Esophagus squamous epithelium (tissue), 5 donors: ENCODE measurements around the gene MAPK8IP3. TPM values are rescaled to one million over a fixed set of nuclear protein-coding genes. Genes with fewer than 3 reads are reported as not detected.

Source experiments
- DNase-seq: peaks from one replicate; lab custom pipeline; 2025; lab: John Stamatoyannopoulos, UW
- H3K27ac ChIP-seq, 4 donors: fragments of 200-600 bp; sonication (generic); one replicate each; pipeline ENCODE4 v1.5.1; 2016 to 2019; ENCODE audit warnings: mild to moderate bottlenecking in 1 of 4
- H3K27me3 ChIP-seq, 4 donors: fragments of 200-600 bp; sonication (generic); 1 replicate in 3 of 4; 2 replicates in 1 of 4; pipeline versions ENCODE4 v1.5.1 to v1.6.0; 2017 to 2021; ENCODE audit warnings: antibody characterized with exemption in 1 of 4
- H3K36me3 ChIP-seq, 3 donors: fragments of 200-600 bp; sonication (generic); one replicate each; pipeline ENCODE4 v1.5.1; 2016 to 2019
- H3K4me1 ChIP-seq, 3 donors: fragments of 200-600 bp; sonication (generic); one replicate each; pipeline ENCODE4 v1.5.1; 2017 to 2019
- H3K4me3 ChIP-seq, 4 donors: fragments of 200-600 bp; sonication (generic); 1 replicate in 3 of 4; 2 replicates in 1 of 4; pipeline ENCODE4 v1.5.1; 2016 to 2019; ENCODE audit warnings: mild to moderate bottlenecking in 2 of 4, moderate library complexity in 1 of 4
- H3K9me3 ChIP-seq, 3 donors: fragments of 200-600 bp; sonication (generic); one replicate each; pipeline ENCODE4 v1.5.1; 2016 to 2019
- POLR2A ChIP-seq, 4 donors: fragments of 450-650 bp; IDR thresholded peaks; one replicate each; pipeline ENCODE4 v1.6.1; 2017; ENCODE audit warnings: antibody characterized with exemption in 4 of 4, mild to moderate bottlenecking in 4 of 4, moderate library complexity in 3 of 4
- WGBS, 2 donors: methylation state at CpG; one replicate each; pipeline ENCODE4 v1.1.5; 2018; 5-methylcytosine and 5-hydroxymethylcytosine counted together
- intact Hi-C: fragments of 100-400 bp; cut with DNase I; formaldehyde crosslinking; loops from one replicate; pipeline ENCODE4 v1.15.0; 2022
- total RNA-seq, 4 donors: library from RNA; depleted of rRNA; stranded (reverse); fragments of >200 nt; gene quantifications; one replicate each; pipeline ENCODE4 v1.1.0, GENCODE V29; 2016
- TF ChIP-seq, protein P1 (sequence below), 6 experiments: fragments of 450-650 bp in 4 of 6; fragments of 200-600 bp in 2 of 6; sonication (generic) in 2 of 6; IDR thresholded peaks; one replicate each; pipeline ENCODE4 v1.5.1; 2016 to 2019; ENCODE audit warnings: antibody characterized with exemption in 6 of 6, mild to moderate bottlenecking in 4 of 6, moderate library complexity in 4 of 6
- donor health status: DM: yes; HTN: yes; CAD: no.

The MAPK8IP3 gene
- total RNA-seq, 4 donors from 2014 or later: 8.6 to 37.6 (median 24.7) TPM

DNA sequence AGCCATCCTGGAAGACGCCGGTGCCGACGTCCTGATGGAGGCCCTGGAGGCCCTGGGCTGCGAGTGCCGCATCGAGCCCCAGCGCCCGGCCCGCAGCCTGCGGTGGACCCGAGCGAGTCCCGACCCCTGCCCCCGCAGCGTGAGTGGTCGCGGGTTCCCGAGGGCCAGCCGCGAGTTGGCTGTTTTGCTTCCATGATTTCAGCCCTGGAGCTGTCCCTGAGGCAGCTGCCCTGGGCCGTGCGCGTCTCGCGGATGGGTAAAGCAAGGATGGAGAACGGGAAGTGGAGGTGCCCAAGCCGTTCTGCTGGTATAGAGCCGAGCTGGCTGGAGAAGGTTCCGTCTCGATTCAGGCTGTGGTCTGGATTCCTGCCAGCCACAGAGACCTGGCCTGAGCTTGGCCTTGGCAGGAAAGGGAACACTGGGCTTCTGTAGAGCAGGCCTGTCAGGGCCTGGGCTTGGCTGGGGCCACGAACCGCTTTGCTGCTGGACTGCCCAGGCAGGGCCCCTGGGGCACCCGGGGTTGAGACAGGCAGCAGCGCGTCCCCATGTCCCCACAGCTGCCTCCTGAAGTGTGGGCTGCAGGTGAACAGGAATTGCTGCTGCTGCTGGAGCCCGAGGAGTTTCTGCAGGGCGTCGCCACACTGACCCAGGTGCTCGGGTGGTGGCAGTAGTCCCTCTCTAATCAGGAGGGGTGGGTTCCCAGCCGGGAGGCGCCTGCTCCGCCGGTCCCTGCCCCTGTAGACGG, 67.9 kb downstream of the MAPK8IP3 start:
- Histone ChIP-seq H3K27ac (peak overlapping the region; percentile 91 to 98 (median 95)), H3K4me1 (peaks cover 27 to 83% (median 38%) of the 10 kb centered on the region in 3 donors), H3K4me3 (peak overlapping the region; percentile 69 to 98 (median 84)), H3K27me3 (no peaks in the 10 kb centered on the region), H3K9me3 (no peaks in the 10 kb centered on the region), H3K36me3 (peaks cover 3 to 54% (median 35%) of the 10 kb centered on the region in 3 donors)
- no peak for DNase-seq
- intact Hi-C loops: no loop called here
- WGBS, 2 donors: 23% methylated on average over 5 of the region's 45 CpGs; no CpG with 5 or more reads in 1 of the 2 donors
- TF ChIP-seq, protein P1, sequence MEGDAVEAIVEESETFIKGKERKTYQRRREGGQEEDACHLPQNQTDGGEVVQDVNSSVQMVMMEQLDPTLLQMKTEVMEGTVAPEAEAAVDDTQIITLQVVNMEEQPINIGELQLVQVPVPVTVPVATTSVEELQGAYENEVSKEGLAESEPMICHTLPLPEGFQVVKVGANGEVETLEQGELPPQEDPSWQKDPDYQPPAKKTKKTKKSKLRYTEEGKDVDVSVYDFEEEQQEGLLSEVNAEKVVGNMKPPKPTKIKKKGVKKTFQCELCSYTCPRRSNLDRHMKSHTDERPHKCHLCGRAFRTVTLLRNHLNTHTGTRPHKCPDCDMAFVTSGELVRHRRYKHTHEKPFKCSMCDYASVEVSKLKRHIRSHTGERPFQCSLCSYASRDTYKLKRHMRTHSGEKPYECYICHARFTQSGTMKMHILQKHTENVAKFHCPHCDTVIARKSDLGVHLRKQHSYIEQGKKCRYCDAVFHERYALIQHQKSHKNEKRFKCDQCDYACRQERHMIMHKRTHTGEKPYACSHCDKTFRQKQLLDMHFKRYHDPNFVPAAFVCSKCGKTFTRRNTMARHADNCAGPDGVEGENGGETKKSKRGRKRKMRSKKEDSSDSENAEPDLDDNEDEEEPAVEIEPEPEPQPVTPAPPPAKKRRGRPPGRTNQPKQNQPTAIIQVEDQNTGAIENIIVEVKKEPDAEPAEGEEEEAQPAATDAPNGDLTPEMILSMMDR (IDR thresholded peaks at IDR 0.05): no peak
- no peak for TF ChIP-seq POLR2A (IDR thresholded peaks at IDR 0.05)

DNA sequence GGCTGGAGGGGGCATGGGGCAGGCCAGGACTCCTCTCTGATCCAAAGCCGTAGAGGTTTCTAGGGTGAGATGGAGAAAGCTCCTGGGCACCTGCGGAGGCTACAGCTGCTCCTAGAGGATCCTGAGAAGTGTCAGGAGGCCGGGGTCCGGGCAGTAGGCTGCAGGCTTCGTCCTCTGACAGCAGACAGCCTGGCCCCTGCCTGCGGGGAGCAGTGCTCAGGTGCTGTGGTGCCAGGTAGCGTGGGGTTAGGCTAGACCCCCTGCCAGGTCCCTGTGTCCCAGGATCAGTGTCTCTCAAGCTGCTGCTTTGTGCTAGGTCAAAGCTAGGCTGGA, 68.4 kb downstream of the MAPK8IP3 start:
- Histone ChIP-seq H3K27me3 (no peaks in the 10 kb centered on the region), H3K9me3 (no peaks in the 10 kb centered on the region), H3K4me1 (peaks cover 25 to 83% (median 38%) of the 10 kb centered on the region in 3 donors), H3K36me3 (peaks cover 1 to 54% (median 30%) of the 10 kb centered on the region in 3 donors), H3K4me3 (peak overlapping the region in 2 of 4 donors; percentile 73 to 98), H3K27ac (peak overlapping the region; percentile 91 to 98 (median 95))
- intact Hi-C loops: no loop called here
- TF ChIP-seq, protein P1 (IDR thresholded peaks at IDR 0.05): no peak
- TF ChIP-seq POLR2A (IDR thresholded peaks at IDR 0.05): no peak
- DNase-seq: no peak
- 73% methylated on average over 3 of the region's 7 CpGs; no CpG with 5 or more reads in 1 of the 2 donors for WGBS, 2 donors

DNA sequence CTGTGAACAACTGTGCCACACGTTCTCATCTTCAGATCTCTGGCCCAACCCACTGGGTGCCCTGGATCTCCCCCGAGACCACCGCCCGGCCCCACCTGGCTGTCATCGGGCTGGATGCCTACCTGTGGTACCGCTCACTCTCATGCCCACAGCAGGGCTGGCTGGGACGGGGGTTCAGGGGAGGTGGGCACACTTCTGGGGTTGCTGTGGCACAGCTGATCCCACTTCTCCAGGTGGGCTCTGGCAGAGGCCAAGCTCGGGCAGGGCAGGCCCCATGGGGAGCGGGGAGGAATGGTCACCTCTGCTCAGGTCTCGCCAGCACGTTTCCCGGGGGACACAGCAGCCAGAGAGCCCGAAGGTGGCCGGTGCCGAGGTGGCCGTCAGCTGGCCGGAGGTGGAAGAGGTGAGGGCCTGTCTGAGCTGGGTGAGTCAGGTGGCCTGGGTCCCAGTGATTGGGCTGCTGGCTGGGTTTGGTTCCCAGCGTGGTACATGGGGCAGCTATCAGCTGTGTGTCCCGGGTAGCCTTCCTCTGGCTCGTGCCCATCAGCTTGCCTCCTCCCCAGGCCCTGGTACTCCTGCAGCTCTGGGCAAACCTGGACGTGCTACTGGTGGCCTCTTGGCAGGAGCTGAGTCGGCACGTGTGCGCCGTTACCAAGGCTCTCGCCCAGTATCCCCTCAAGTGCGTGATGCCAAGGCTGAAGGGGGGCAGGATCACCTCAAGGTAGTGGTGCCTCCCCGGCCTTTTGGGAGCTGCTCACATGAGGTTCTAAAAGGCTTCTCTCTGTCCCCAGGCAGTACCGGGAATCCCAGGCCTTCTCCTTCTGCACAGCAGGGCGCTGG, 69.2 kb downstream of the MAPK8IP3 start:
- peaks cover 6 to 57% (median 28%) of the 10 kb centered on the region in 3 donors for H3K36me3 ChIP-seq
- no peak for TF ChIP-seq POLR2A (IDR thresholded peaks at IDR 0.05)
- TF ChIP-seq, protein P1 (IDR thresholded peaks at IDR 0.05): no peak
- 59 to 80% methylated on average over 2 to 12 of the region's 30 CpGs for WGBS, 2 donors
- intact Hi-C loops: no loop called here
- peaks cover 20 to 83% (median 32%) of the 10 kb centered on the region in 3 donors for H3K4me1 ChIP-seq
- H3K27me3 ChIP-seq: no peaks in the 10 kb centered on the region
- H3K4me3 ChIP-seq: peak overlapping the region in 1 of 4 donors; percentile 98
- H3K9me3 ChIP-seq: no peaks in the 10 kb centered on the region
- H3K27ac ChIP-seq: peak overlapping the region in 1 of 4 donors; percentile 98
- no peak for DNase-seq

DNA sequence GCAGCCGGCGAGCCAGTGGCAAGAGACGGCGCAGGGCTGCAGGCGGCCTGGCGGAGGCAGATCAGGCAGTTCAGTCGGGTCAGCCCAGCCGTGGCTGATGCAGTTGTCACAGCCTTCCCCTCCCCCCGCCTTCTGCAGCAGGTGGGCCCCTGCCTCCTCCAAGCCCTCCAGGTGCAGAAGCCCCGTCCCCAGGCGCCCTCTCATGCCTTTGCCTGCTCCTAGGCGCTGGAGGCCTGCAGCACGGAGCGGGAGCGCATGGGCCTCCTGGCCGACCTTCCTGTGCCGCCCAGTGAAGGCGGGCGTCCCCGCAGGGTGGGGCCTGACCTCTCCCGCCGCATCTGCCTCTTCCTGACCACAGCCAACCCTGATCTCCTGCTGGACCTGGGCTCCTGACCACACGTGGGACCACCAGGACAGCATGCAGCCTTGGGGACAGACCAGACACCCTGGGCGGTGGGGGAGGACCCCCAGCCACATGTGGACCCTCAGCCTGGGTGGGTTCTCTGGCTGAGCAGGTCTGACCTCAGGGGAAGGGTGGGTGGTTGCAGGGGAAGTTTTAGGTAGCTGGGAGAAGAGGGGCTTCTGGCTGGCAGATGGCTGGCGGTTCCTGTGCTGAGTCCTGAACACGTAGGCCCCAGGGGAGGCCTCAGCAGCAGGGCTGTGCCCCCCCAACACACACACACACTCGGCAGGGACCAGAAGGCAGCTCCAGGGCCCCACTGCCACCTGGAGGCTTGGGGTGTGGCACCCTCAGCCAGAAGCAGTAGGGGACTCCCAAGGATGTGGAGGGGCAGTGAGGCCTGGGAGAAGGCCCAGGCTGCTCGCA, 70.1 kb downstream of the MAPK8IP3 start:
- TF ChIP-seq, protein P1 (IDR thresholded peaks at IDR 0.05): no peak
- no peak for TF ChIP-seq POLR2A (IDR thresholded peaks at IDR 0.05)
- Histone ChIP-seq H3K4me1 (peaks cover 21 to 83% (median 25%) of the 10 kb centered on the region in 3 donors), H3K9me3 (no peaks in the 10 kb centered on the region), H3K36me3 (peaks cover 6 to 65% (median 28%) of the 10 kb centered on the region in 3 donors), H3K4me3 (no peak overlapping the region), H3K27me3 (no peaks in the 10 kb centered on the region), H3K27ac (no peak overlapping the region)
- DNase-seq: no peak
- 75 to 100% methylated on average over 5 of the region's 28 CpGs for WGBS, 2 donors
- intact Hi-C loops: no loop called here
